Mucosa of descending colon (tissue), 3 donors: ENCODE data around the gene SCN5A. TPM values are rescaled to one million over a fixed set of nuclear protein-coding genes. Genes with fewer than 3 reads are reported as not detected.

Experiments
- ATAC-seq: fragments of 200-7000 bp; cut with Tn5 transposase; one replicate; pipeline ENCODE4 v1.9.1; 2020; ENCODE audit warnings: mild to moderate bottlenecking, moderate library complexity
- DNase-seq, 3 donors: peaks; one replicate each; pipeline ENCODE4 v3.0.0-alpha.2; 2020
- H3K36me3 ChIP-seq: fragments of 200-600 bp; one replicate; pipeline ENCODE4 v1.8.0; 2021; ENCODE audit warnings: low read depth, mild to moderate bottlenecking
- H3K4me1 ChIP-seq: fragments of 200-600 bp; one replicate; pipeline ENCODE4 v1.8.0; 2021; ENCODE audit warnings: low read depth, mild to moderate bottlenecking
- H3K4me3 ChIP-seq: fragments of 200-600 bp; one replicate; pipeline ENCODE4 v1.8.0; 2021; ENCODE audit warnings: mild to moderate bottlenecking
- H3K9me3 ChIP-seq: fragments of 200-600 bp; one replicate; pipeline ENCODE4 v1.8.0; 2021; ENCODE audit warnings: mild to moderate bottlenecking
- intact Hi-C, 2 donors: fragments of 100-400 bp; cut with DNase I in 1 of 2; cut with micrococcal nuclease in 1 of 2; formaldehyde crosslinking; loops; one replicate each; pipeline versions ENCODE4 v1.11.0 to v1.11.1; 2022; cut with DNase I, micrococcal nuclease
- total RNA-seq, 3 donors: library from RNA; stranded (reverse); fragmentation: NEBNext Ultra II Directional in 2 of 3; extraction: Animal tissue kit (Norgen Biotek cat#: 25700) in 2 of 3; gene quantifications; one replicate each; pipeline versions ENCODE4 v1.2.1 to v1.2.4, GENCODE V29; 2021 to 2023
- TF ChIP-seq, protein P1 (sequence below): fragments of 200-600 bp; IDR thresholded peaks from one replicate; pipeline ENCODE4 v1.8.0; 2022; ENCODE audit warnings: antibody characterized with exemption, mild to moderate bottlenecking
- donor health status: DM: no; HTN: no; CAD: no; lungs with moderate emphysema.
- donor health status: DM: no; HTN: no; CAD: no.
- donor health status: DM: no; HTN: yes; CAD: no.

The SCN5A gene
- total RNA-seq, 3 donors from 2014 or later: 0.31 to 1.3 (median 0.32) TPM

DNA sequence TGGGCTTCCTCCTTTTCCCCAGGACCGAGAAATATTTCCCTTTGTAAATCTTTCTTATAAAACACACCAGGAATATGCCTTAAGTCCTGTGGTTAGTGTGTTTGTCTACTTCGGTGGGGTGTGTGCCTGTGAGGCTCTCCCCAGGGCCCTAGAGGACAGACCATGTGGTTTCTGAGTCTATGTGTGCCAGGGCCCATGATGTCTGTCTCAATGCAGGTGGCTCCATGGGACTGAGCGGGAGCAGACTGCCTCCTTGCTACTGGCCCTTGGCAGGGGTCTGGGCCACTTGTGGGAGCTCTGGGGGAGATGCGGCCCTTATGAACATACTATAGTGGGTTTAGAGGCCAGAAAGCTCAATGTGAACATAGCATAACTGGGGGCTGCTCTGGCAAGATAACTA is 37.6 kb downstream of the SCN5A start:
- no peak overlapping the region for H3K4me3 ChIP-seq
- H3K36me3 ChIP-seq: no peaks in the 10 kb centered on the region
- ATAC-seq (no peak), DNase-seq (no peak)
- no peaks in the 10 kb centered on the region for H3K9me3 ChIP-seq
- no peaks in the 10 kb centered on the region for H3K4me1 ChIP-seq
- intact Hi-C loops: no loop called here
- TF ChIP-seq, protein P1, sequence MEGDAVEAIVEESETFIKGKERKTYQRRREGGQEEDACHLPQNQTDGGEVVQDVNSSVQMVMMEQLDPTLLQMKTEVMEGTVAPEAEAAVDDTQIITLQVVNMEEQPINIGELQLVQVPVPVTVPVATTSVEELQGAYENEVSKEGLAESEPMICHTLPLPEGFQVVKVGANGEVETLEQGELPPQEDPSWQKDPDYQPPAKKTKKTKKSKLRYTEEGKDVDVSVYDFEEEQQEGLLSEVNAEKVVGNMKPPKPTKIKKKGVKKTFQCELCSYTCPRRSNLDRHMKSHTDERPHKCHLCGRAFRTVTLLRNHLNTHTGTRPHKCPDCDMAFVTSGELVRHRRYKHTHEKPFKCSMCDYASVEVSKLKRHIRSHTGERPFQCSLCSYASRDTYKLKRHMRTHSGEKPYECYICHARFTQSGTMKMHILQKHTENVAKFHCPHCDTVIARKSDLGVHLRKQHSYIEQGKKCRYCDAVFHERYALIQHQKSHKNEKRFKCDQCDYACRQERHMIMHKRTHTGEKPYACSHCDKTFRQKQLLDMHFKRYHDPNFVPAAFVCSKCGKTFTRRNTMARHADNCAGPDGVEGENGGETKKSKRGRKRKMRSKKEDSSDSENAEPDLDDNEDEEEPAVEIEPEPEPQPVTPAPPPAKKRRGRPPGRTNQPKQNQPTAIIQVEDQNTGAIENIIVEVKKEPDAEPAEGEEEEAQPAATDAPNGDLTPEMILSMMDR: no peak

DNA sequence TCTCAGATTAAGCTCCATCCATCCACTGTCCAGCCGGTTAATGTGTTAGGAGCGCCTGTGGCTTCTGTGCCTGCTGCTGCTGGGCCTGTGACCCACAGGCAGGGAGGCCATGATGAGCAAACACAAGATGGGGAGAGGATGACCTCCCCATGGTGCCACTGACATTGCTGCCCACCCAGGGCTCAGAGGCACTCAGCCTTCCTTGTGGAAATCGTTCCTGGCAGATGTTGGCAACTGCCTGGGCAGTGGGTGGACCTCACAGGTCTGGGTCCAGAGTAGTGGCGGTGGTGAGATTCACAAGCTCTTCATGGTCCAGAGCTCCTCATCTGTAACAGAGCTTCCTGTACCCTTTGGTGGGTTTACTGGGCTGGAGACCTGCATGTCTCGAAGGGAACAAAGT is 38.6 kb downstream of the SCN5A start:
- DNase-seq (no peak), ATAC-seq (no peak)
- no peaks in the 10 kb centered on the region for H3K36me3 ChIP-seq
- no peaks in the 10 kb centered on the region for H3K9me3 ChIP-seq
- H3K4me3 ChIP-seq: no peak overlapping the region
- intact Hi-C loops: no loop called here
- no peaks in the 10 kb centered on the region for H3K4me1 ChIP-seq
- TF ChIP-seq, protein P1: no peak

DNA sequence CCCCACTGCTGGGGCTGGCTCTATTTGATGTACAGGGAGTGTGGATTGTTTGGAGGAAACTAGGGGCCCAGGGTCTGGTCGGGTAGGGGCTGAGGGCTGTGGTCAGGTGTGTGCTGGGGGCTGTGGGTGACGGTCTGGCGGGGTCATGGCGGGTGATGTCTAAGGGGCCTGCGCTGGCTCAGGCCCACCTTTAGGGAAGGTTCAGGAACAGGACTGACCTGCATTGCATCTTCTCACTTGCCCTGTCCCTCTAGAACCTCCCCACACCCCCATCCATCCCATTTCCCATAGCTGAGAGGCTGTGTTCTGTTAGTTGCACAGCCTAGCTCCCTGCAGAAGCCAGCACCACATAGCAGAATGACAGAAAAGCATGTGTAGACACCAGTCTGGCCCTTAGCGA is 39.1 kb downstream of the SCN5A start:
- TF ChIP-seq, protein P1: no peak
- intact Hi-C loops: no loop called here
- no peaks in the 10 kb centered on the region for H3K36me3 ChIP-seq
- DNase-seq: no peak
- ATAC-seq: no peak
- no peaks in the 10 kb centered on the region for H3K4me1 ChIP-seq
- H3K4me3 ChIP-seq: no peak overlapping the region
- no peaks in the 10 kb centered on the region for H3K9me3 ChIP-seq

DNA sequence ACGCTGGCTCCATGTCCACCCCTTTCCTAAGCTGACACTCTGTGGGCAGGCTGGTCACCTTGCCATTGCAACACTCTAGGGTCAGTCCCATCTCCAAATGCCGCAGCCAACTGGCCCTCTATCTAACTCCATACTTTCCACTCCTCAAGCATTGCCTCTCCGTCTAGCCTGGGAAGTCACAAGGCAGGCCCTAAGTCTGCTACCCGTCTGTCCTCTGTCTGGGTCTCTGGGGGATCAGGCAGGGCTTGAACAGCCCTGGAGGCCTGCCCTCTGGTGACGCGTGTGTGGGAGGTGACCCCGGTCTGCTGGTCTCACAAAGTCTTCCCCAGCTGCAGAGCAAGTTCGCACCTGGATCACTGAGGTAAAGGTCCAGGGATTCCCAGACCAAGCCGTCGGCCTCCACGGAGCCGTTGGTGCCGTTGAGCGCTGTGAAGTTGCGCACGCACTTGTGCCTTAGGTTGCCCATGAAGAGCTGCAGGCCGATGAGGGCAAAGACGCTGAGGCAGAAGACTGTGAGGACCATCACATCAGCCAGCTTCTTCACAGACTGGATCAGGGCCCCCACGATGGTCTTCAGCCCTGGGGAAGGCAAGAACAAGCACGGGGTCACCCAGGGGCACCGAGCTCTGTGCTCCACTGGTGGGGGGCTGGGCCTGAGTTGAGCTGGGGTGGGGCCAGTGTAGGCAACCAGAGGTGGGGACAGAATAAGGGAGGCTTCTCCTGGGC is 39.9 kb downstream of the SCN5A start:
- Histone ChIP-seq H3K36me3 (no peaks in the 10 kb centered on the region), H3K4me1 (no peaks in the 10 kb centered on the region), H3K4me3 (no peak overlapping the region), H3K9me3 (no peaks in the 10 kb centered on the region)
- DNase-seq (no peak), ATAC-seq (no peak)
- TF ChIP-seq, protein P1: no peak
- intact Hi-C loops: no loop called here

DNA sequence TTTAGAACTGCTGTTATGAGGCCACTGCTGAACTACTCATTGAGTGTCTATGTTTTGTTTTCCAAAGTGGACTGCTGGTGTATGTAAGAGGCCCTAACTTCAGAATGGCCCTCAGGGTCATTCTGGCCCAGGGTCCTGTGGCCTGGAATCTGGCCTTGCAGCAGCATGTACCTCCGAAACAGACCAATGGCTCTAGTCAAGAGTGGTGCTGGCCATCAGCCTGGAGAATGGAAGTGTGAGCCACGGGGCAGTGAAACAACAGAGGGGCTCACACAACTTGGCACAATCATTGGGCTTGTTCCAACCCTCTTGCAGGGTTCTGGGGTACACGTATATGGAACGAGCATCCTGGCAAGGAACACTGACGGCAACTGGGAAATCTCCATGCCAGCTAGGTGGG is 40.5 kb downstream of the SCN5A start:
- DNase-seq (no peak), ATAC-seq (no peak)
- TF ChIP-seq, protein P1: no peak
- Histone ChIP-seq H3K9me3 (no peaks in the 10 kb centered on the region), H3K4me3 (no peak overlapping the region), H3K36me3 (no peaks in the 10 kb centered on the region), H3K4me1 (no peaks in the 10 kb centered on the region)
- intact Hi-C loops: no loop called here
